K562 (cell line): Measurements from ENCODE around the gene KLK15. TPM values are rescaled to one million over a fixed set of nuclear protein-coding genes. Genes with fewer than 3 reads are reported as not detected.
A peak's percentile ranks its signal among the peaks of the same experiment; 100 is the strongest.

Experiments used
- ATF6 ChIP-seq: sonication (generic); formaldehyde crosslinking; IDR thresholded peaks from 2 replicates; pipeline ENCODE4 v1.4.0; 2020; ENCODE audit warnings: mild to moderate bottlenecking, missing genetic modification reagents
- BHLHE40 ChIP-seq: IDR thresholded peaks from 2 replicates; pipeline ENCODE4 v1.6.1; 2011; ENCODE audit warnings: low read length, improper control_type of control experiment
- ETS2 ChIP-seq: IDR thresholded peaks from 2 replicates; pipeline ENCODE4 v1.6.1; 2016; ENCODE audit warnings: borderline replicate concordance, missing genetic modification characterization, mild to moderate bottlenecking, moderate library complexity, missing compliant biosample characterization; ENCODE audit not compliant: poor library complexity, severe bottlenecking
- EZH2 ChIP-seq: IDR thresholded peaks from 2 replicates; pipeline ENCODE4 v1.6.1; 2012; ENCODE audit warnings: low read depth, mild to moderate bottlenecking, inconsistent platforms, low read length, borderline replicate concordance
- HINFP ChIP-seq: fragments of 450-650 bp; conservative IDR thresholded peaks from 2 replicates; pipeline ENCODE4 v1.6.1; 2016; ENCODE audit warnings: missing genetic modification characterization, low read depth, mild to moderate bottlenecking, control low read depth, missing compliant biosample characterization
- HMG20B ChIP-seq: fragments of 250-450 bp; sonication (Bioruptor Pico); IDR thresholded peaks from 2 replicates; pipeline ENCODE4 v1.5.0; 2021; ENCODE audit warnings: mild to moderate bottlenecking
- HNRNPH1 ChIP-seq: fragments of 200-400 bp; formaldehyde crosslinking; optimal IDR thresholded peaks from 2 replicates; pipeline ENCODE3; 2017; ENCODE audit warnings: low read depth, mild to moderate bottlenecking, low read length, moderate library complexity
- IFI16 ChIP-seq: fragments of 250-450 bp; sonication (Bioruptor Pico); IDR thresholded peaks from 2 replicates; pipeline ENCODE4 v2.1.2; 2022; ENCODE audit warnings: mild to moderate bottlenecking, inconsistent platforms
- KAT7 ChIP-seq: sonication (generic); formaldehyde crosslinking; IDR thresholded peaks from 2 replicates; pipeline ENCODE4 v1.8.0; 2022; ENCODE audit warnings: missing genetic modification reagents, mild to moderate bottlenecking, borderline replicate concordance
- KDM4B ChIP-seq, 2 experiments: fragments of 450-650 bp in 1 of 2; sonication (generic) in 1 of 2; IDR thresholded peaks; 2 replicates each; pipeline ENCODE4 v1.6.1; 2016 to 2017; ENCODE audit warnings: borderline replicate concordance in 2 of 2, antibody characterized with exemption in 1 of 2, low read depth in 1 of 2, mild to moderate bottlenecking in 1 of 2
- MYC ChIP-seq, 2 experiments: fragments of 250-450 bp in 1 of 2; sonication (Bioruptor Pico) in 1 of 2; IDR thresholded peaks; 2 replicates each; pipeline versions ENCODE4 v1.5.1 to v1.6.1; 2012 to 2021; ENCODE audit warnings: low read depth in 2 of 2, borderline replicate concordance in 1 of 2, improper control_type of control experiment in 1 of 2, low read length in 1 of 2, mild to moderate bottlenecking in 1 of 2, moderate library complexity in 1 of 2
- NR0B1 ChIP-seq: fragments of 450-650 bp; IDR thresholded peaks from one replicate; pipeline ENCODE4 v1.6.1; 2018; ENCODE audit warnings: mild to moderate bottlenecking, moderate library complexity; ENCODE audit not compliant: partially characterized antibody
- RBFOX2 ChIP-seq: fragments of 200-400 bp; formaldehyde crosslinking; IDR thresholded peaks from 2 replicates; pipeline ENCODE4 v1.6.1; 2017; ENCODE audit warnings: low read depth, mild to moderate bottlenecking, low read length, moderate library complexity
- RNF2 ChIP-seq: sonication (generic); IDR thresholded peaks from 2 replicates; pipeline ENCODE4 v1.6.1; 2016
- SAP30 ChIP-seq: fragments of 200-600 bp; sonication (generic); IDR thresholded peaks from 2 replicates; pipeline ENCODE4 v1.6.1; 2012; ENCODE audit warnings: borderline replicate concordance, low read depth, mild to moderate bottlenecking, moderate library complexity, low read length, control low read depth, inconsistent platforms; ENCODE audit not compliant: insufficient read depth, poor library complexity, severe bottlenecking
- TEAD2 ChIP-seq: fragments of 450-650 bp; IDR thresholded peaks from 2 replicates; pipeline ENCODE4 v1.6.1; 2016; ENCODE audit warnings: missing genetic modification characterization, control low read depth, missing compliant biosample characterization
- TEAD4 ChIP-seq, 2 experiments: sonication (generic) in 1 of 2; formaldehyde crosslinking in 1 of 2; IDR thresholded peaks; 2 replicates each; pipeline versions ENCODE4 v1.6.1 to v1.8.0; 2012 to 2022; ENCODE audit warnings: borderline replicate concordance in 1 of 2, inconsistent platforms in 1 of 2, low read length in 1 of 2, mild to moderate bottlenecking in 1 of 2, missing genetic modification reagents in 1 of 2
- ZNF639 ChIP-seq, 2 experiments: fragments of 200-800 bp in 1 of 2; sonication (Bioruptor generic) in 1 of 2; sonication (generic) in 1 of 2; formaldehyde crosslinking in 1 of 2; IDR thresholded peaks in 1 of 2; conservative IDR thresholded peaks in 1 of 2; 2 replicates each; pipeline versions ENCODE4 v1.5.0 to v1.6.1; 2016 to 2020; ENCODE audit warnings: missing compliant biosample characterization in 1 of 2, missing genetic modification characterization in 1 of 2, missing genetic modification reagents in 1 of 2
- polyA plus RNA-seq, 8 experiments: library from polyadenylated mRNA; depleted of rRNA in 4 of 8; stranded (reverse) in 5 of 8; unstranded in 3 of 8; fragments of >200 nt; fragmentation: Nextera tagmentation in 2 of 8; fragmentation: Illumina TruSeq in 1 of 8; extraction: Ambion mirVana in 2 of 8; extraction: Trizol in 1 of 8; gene quantifications; 2 replicates each; pipeline versions ENCODE4 v1.2.1 to v1.2.3, GENCODE V29; 2011 to 2014; ENCODE audit warnings: inconsistent platforms in 1 of 8, missing spikeins in 1 of 8
- total RNA-seq, 7 experiments: library from RNA; depleted of rRNA in 6 of 7; stranded (reverse); fragments of >200 nt in 6 of 7; fragmentation: Illumina TruSeq in 2 of 7; extraction: Trizol in 2 of 7; gene quantifications; 2 replicates each; pipeline versions ENCODE4 v1.2.1 to v1.2.3, GENCODE V29; 2011 to 2021; ENCODE audit warnings: low replicate concordance in 1 of 7

Gene KLK15
- total and polyA plus RNA-seq, 9 of the 15 experiments (the other 6 are each of a cell fraction or from before 2014, with no cell fraction given) = not detected

- TF ChIP-seq TEAD4 (IDR thresholded peaks at IDR 0.05; ENCODE audit: low read length) (no peak), TEAD4 (CRISPR knock-in tag; IDR thresholded peaks at IDR 0.05; ENCODE audit: borderline replicate concordance) (no peak), ZNF639 (CRISPR knock-in tag; conservative IDR thresholded peaks at IDR 0.05 in 1 of 2, IDR thresholded peaks at IDR 0.05 in 1 of 2) (0 out of 4 replicates have a peak, but pooled peaks of 1 of the 2 experiments have one; percentile 0), MYC (IDR thresholded peaks at IDR 0.05; ENCODE audit: low read depth, low read length) (0 out of 2 replicates have a peak, but pooled peaks have one; percentile 8), MYC (CRISPR knock-in tag; IDR thresholded peaks at IDR 0.05; ENCODE audit: borderline replicate concordance, low read depth) (no peak), SAP30 (no peak), ETS2 (tag) (no peak), KDM4B (IDR thresholded peaks at IDR 0.05; ENCODE audit: borderline replicate concordance in 2 of 2, low read depth in 1 of 2) (no peak), ATF6 (CRISPR knock-in tag) (0 out of 2 replicates have a peak, but pooled peaks have one; percentile 28), EZH2 (no peak), HNRNPH1 (no peak), TEAD2 (tag) (no peak), RNF2 (no peak), IFI16 (CRISPR knock-in tag) (no peak), KAT7 (CRISPR knock-in tag) (no peak), BHLHE40 (0 out of 2 replicates have a peak, but pooled peaks have one; percentile 23), RBFOX2 (no peak), HMG20B (CRISPR knock-in tag) (no peak), NR0B1 (no peak), HINFP (tag) (no peak)
Measured at GRCh38 chr19:50803633-50804419, 29.5 kb downstream of the KLK15 start (continued).
